HAP-1 (cell line): Measurements from ENCODE around the gene CAPN11.
"Not testable (repeated sequence)": the region's sequence is repeated elsewhere in the genome, so short reads cannot be mapped to it uniquely, and the experiment has no call there.

Source experiments
- DNase-seq, 2 experiments: peaks; one replicate each; pipeline ENCODE4 v3.0.0-alpha.2; 2016 to 2020; ENCODE audit warnings: low spot score in 2 of 2
- H3K27me3 ChIP-seq: fragments of 250-450 bp; sonication (Bioruptor Pico); 2 replicates; pipeline ENCODE4 v1.5.1; 2020; ENCODE audit warnings: low read depth, mild to moderate bottlenecking, moderate library complexity
- H3K36me3 ChIP-seq: fragments of 250-450 bp; sonication (Bioruptor Pico); replicated peaks from 2 replicates; pipeline ENCODE4 v1.5.1; 2020; ENCODE audit warnings: mild to moderate bottlenecking
- H3K4me1 ChIP-seq: fragments of 250-450 bp; sonication (Bioruptor Pico); 2 replicates; pipeline ENCODE4 v1.5.1; 2020; ENCODE audit warnings: mild to moderate bottlenecking
- H3K4me3 ChIP-seq: fragments of 250-450 bp; sonication (Bioruptor Pico); 2 replicates; pipeline ENCODE4 v1.5.1; 2020; ENCODE audit warnings: mild to moderate bottlenecking, moderate library complexity
- H3K9me3 ChIP-seq: fragments of 250-450 bp; sonication (Bioruptor Pico); 2 replicates; pipeline ENCODE4 v1.5.1; 2020; ENCODE audit warnings: mild to moderate bottlenecking, moderate library complexity
- in situ Hi-C: fragments of 300-500 bp; cut with MboI; formaldehyde crosslinking; loops from 3 replicates; pipeline ENCODE4 v1.14.3; 2020; ENCODE audit warnings: low sequenced_read_pairs, inconsistent platforms, mixed read lengths

Gene CAPN11

DNA sequence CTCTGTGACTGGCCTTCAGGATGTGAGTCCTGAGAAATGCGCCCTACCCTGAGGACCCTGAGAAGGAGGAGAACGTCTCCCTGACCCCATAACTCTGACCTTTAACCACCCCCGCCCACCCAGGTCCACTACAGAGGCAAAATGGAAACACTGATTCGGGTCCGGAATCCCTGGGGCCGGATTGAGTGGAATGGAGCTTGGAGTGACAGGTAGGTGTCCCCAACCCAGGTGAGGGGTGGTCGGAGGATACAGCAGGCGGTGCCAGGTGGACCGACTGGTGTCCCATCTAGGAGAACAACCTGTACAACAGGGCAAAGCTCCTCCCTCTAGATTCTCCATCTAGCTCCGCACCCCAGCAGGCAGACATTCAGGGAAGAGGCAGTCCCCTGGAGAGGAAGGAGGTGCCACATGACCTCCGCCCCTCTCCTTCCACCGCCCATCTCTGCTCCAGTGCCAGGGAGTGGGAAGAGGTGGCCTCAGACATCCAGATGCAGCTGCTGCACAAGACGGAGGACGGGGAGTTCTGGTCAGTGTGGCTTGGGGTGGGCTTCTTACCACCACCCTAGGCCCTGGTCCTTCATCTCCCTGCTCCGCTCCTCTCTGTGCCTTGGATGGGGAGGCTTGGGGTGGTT is 17.6 kb downstream of the CAPN11 start:
- DNase-seq: no peak
- Histone ChIP-seq H3K27me3 (no peaks in the 10 kb centered on the region), H3K4me1 (no peaks in the 10 kb centered on the region), H3K4me3 (no peak overlapping the region), H3K9me3 (no peaks in the 10 kb centered on the region), H3K36me3 (no peaks in the 10 kb centered on the region)
- in situ Hi-C loops: no loop called here

DNA sequence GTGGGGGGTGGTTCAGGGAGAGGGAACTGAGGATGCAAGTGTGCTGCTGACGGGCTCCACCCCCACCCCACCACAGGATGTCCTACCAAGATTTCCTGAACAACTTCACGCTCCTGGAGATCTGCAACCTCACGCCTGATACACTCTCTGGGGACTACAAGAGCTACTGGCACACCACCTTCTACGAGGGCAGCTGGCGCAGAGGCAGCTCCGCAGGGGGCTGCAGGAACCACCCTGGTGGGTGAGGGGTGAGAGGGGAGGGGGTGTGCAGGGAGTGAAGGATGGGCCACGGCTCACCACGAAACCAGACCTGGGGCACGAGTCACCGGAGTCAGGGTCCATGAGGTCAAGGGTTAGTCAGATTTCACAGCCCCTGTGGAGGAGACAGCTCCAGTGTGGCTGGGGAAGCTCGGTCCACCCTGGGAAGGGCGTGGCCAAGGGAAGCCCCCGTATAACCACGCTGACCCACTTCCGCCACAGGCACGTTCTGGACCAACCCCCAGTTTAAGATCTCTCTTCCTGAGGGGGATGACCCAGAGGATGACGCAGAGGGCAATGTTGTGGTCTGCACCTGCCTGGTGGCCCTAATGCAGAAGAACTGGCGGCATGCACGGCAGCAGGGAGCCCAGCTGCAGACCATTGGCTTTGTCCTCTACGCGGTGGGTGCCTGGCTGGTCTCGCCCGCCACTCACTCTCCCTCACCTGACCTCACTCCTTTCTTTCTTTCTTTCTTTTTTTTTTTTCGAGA is 18.3 kb downstream of the CAPN11 start:
- Histone ChIP-seq H3K27me3 (no peaks in the 10 kb centered on the region), H3K4me3 (no peak overlapping the region), H3K4me1 (no peaks in the 10 kb centered on the region), H3K36me3 (no peaks in the 10 kb centered on the region), H3K9me3 (no peaks in the 10 kb centered on the region)
- in situ Hi-C loops: no loop called here
- DNase-seq: no peak

DNA sequence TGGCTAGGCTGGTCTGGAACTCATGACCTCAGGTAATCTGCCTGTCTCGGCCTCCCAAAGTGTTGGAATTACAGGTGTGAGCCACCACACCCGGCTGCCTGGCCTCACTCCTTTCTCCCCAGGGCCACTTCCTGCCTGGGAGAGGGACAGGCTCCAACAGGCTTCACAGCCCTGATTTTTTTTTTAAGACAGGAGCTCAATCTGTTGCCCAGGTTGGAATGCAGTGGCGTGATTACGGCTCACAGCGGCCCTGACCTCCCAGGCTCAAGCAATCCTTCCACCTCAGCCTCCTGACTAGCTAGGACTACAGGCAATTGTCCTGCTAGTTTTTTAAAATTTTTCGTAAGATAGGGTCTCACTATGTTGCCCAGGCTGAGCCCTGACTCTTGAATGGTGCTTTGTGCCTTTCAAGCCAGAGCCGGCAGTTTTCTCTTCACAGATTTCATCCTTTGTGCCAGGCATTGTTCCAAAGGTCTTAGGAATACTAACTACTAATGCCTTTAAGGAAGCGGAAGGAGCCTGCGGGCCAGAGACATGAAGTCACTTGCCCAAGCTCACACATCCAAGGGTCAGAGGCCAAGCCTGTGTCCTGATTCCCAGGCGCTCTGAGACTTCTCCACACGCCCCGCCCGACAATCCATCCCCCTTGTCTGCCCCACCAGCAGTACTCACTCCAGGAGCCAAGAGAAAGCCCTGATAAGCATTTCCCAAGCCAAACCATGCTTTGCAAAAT is 19.2 kb downstream of the CAPN11 start:
- Histone ChIP-seq H3K9me3 (no peaks in the 10 kb centered on the region), H3K27me3 (no peaks in the 10 kb centered on the region), H3K4me3 (no peak overlapping the region), H3K36me3 (no peaks in the 10 kb centered on the region), H3K4me1 (no peaks in the 10 kb centered on the region)
- in situ Hi-C loops: no loop called here
- no peak for DNase-seq

DNA sequence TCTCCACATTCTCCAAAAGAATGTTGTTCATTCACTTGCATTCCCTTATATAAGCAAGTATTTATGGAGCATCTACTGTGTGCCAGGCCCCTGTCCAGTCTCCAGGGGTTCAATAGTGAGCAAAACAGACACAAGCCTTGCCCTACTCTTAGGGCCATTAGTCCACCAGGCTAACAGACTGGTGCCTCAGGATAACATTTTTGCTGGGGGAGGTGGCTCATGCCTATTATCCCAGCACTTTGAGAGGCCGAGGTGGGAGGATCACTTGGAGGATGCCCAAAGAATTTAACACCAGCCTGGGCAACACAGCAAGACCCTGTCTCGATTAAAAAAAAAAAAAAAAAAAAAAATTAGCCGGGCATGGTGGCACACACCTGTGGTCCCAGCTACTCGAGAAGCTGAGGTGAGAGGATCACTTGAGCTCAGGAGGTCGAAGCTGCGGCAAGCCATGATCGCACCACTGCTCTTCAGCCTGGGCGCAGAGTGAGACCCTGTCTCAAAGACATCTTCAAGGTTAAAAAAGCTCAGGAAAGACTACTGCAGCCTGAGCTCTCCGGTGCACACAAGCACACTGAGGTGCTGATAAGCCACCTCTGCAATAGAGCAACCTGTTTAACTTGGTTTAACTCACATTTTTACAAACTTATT is 19.9 kb downstream of the CAPN11 start:
- in situ Hi-C loops: no loop called here

DNA sequence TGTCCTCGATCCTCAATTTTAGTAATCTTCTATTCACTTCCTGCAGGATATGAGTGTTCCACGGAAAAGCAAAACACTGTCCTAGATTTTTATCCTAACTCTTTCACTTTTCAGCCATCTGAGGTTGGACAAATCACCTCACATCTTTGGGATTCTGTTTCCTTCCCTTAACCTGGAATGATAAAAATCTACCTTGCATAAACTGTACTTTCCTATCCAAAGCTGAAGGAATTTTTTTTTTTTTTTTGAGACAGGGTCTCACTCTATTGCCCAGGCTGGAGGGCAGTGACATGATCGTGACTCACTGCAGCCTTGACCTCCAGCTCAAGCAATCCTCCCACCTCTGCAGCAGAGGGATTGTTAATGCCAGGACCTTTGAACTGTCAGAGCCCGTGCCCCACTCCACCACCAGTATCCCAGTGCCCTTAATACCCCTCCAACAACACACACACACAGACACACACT is 20.5 kb downstream of the CAPN11 start:
- Histone ChIP-seq H3K36me3 (no peaks in the 10 kb centered on the region), H3K9me3 (no peaks in the 10 kb centered on the region), H3K27me3 (no peaks in the 10 kb centered on the region), H3K4me1 (no peaks in the 10 kb centered on the region), H3K4me3 (no peak overlapping the region)
- in situ Hi-C loops: no loop called here
- no peak for DNase-seq

More for the DNA sequence above, 19.9 kb downstream of the CAPN11 start:
- no peak for DNase-seq
- Histone ChIP-seq H3K4me3 (no peak overlapping the region), H3K36me3 (no peaks in the 10 kb centered on the region), H3K9me3 (no peaks in the 10 kb centered on the region), H3K4me1 (no peaks in the 10 kb centered on the region), H3K27me3 (no peaks in the 10 kb centered on the region)

DNA sequence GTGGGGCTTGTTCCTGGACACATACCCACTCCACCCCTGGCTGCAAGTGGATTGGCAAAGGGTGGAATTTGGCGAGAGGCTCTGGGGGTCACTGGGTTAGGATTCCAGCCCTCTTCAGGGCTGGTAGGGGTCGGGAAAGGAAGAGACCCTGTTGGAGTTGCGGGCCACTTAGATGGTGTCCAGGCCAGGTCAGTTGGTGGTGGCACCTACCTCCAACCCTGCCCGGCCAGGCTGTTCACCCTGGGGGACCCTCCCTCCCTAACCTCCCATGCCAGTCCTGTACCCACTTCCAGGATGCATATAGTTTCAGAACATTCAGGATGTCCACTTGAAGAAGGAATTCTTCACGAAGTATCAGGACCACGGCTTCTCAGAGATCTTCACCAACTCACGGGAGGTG is 21.0 kb downstream of the CAPN11 start:
- no peaks in the 10 kb centered on the region for H3K9me3 ChIP-seq
- no peak for DNase-seq
- in situ Hi-C loops: no loop called here
- H3K4me3 ChIP-seq: no peak overlapping the region
- no peaks in the 10 kb centered on the region; the same call in 1 of the 2 replicates for H3K27me3 ChIP-seq
- no peaks in the 10 kb centered on the region for H3K4me1 ChIP-seq
- H3K36me3 ChIP-seq: no peaks in the 10 kb centered on the region

DNA sequence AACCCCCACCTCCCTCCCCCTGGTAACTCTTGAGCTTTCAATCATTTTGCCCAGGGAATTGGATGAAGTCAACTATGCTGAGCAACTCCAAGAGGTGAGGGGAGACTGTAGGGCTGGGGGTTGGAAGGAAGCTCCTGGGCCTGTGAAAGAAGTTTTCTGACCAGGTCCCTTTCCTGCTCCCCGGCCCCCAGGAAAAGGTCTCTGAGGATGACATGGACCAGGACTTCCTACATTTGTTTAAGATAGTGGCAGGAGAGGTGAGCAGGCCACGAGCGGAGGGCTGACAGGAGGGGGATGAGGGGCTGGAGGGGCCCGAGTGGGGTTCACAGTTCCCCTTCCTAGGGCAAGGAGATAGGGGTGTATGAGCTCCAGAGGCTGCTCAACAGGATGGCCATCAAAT is 21.8 kb downstream of the CAPN11 start:
- no peak for DNase-seq
- H3K4me1 ChIP-seq: no peaks in the 10 kb centered on the region
- peaks cover 3% of the 10 kb centered on the region; the same call in 1 of the 2 replicates for H3K27me3 ChIP-seq
- H3K36me3 ChIP-seq: no peaks in the 10 kb centered on the region
- in situ Hi-C loops: no loop called here
- no peaks in the 10 kb centered on the region for H3K9me3 ChIP-seq
- no peak overlapping the region for H3K4me3 ChIP-seq

DNA sequence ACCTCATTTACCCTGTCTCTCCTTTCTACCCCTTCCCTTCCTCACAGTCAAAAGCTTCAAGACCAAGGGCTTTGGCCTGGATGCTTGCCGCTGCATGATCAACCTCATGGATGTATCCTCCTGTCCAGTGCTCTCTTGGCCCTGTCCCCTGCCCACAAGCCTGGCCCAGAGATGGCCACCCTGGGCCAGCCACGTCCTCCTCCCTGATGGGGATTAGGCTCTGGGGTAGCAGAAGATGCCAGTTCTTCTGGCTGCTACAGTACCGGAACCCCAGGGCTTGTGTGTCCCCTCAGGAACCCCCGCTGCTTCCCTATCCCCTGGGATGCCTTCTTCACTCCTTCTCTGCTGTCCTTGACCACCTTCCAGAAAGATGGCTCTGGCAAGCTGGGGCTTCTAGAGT is 22.3 kb downstream of the CAPN11 start:
- Histone ChIP-seq H3K9me3 (no peaks in the 10 kb centered on the region), H3K4me1 (no peaks in the 10 kb centered on the region), H3K4me3 (no peak overlapping the region), H3K36me3 (no peaks in the 10 kb centered on the region), H3K27me3 (peaks cover 3% of the 10 kb centered on the region; the same call in 1 of the 2 replicates)
- no peak for DNase-seq
- in situ Hi-C loops: no loop called here

DNA sequence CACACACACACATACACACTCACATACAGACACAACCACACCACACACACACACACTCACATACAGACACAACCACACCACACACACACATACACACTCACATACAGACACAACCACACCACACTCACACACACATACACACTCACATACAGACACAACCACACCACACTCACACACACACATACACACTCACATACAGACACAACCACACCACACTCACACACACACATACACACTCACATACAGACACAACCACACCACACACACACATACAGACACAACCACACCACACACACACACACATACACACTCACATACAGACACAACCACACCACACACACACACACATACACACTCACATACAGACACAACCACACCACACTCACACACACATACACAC is 23.2 kb downstream of the CAPN11 start:
- in situ Hi-C loops, DNase-seq, H3K27me3 ChIP-seq, H3K9me3 ChIP-seq, H3K4me1 ChIP-seq, H3K4me3 ChIP-seq, H3K36me3 ChIP-seq: not testable (repeated sequence)

DNA sequence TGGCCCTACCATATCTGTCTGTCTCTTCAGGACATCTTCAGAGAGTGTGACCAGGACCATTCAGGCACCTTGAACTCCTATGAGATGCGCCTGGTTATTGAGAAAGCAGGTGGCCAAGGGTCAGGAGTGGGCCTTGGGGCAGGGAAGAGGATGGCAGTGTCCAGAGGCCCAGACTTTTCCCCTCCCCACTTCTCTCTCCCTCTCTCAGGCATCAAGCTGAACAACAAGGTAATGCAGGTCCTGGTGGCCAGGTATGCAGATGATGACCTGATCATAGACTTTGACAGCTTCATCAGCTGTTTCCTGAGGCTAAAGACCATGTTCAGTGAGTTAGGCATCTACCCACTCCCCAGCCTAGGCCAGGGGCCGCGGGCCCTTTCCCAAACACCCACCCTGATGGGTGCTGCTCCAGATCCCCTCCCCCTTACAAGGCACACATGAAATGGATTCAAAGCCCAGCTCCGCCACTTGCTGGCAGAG is 24.3 kb downstream of the CAPN11 start:
- in situ Hi-C loops: no loop called here

DNA sequence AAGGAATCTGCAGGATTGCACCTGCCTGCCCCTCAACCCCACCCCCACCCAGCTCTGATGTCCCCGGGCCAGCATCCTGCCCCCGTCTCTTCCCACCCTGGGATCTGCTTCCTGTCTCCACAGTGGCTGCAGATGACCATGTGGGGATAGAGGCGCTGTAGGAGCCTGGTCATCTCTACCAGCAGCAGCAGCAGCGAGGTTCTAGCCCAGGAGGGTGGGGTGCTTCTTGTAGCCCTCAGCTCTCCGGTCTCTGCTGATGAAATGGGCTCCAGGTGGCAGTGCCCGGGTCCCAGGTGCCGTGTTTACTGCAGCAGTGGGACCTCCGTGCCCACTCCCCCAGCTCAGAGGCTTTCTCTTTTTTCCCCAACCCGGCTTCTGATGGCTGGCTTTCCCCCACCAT is 25.2 kb downstream of the CAPN11 start:
- Histone ChIP-seq H3K4me1 (no peaks in the 10 kb centered on the region), H3K27me3 (peaks cover 3% of the 10 kb centered on the region; the same call in 1 of the 2 replicates), H3K36me3 (no peaks in the 10 kb centered on the region), H3K4me3 (no peak overlapping the region), H3K9me3 (no peaks in the 10 kb centered on the region)
- DNase-seq: no peak
- in situ Hi-C loops: no loop called here

More for the DNA sequence above, 24.3 kb downstream of the CAPN11 start:
- Histone ChIP-seq H3K4me3 (no peak overlapping the region), H3K27me3 (peaks cover 3% of the 10 kb centered on the region; the same call in 1 of the 2 replicates), H3K4me1 (no peaks in the 10 kb centered on the region), H3K36me3 (no peaks in the 10 kb centered on the region), H3K9me3 (no peaks in the 10 kb centered on the region)
- no peak for DNase-seq

DNA sequence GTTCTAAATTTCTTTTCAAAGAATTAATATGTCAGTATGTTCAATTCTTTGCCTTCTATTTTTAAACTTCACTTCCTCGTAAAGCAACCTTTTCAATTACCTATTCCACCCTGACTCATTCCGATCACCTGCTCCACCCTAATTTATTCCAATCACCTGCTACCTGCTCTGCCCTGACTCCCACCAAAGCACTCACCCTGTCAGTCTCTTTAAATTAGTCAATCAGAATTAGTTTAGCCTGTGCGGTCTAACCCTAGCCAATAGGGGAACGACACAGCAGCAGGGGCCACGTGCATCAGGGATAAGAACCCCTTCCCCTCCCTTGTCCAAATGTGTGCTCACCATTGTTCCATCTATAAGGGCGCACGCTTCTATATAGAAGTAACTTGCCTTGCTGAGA is 26.7 kb downstream of the CAPN11 start:
- DNase-seq, H3K9me3 ChIP-seq, H3K4me1 ChIP-seq, H3K36me3 ChIP-seq, H3K27me3 ChIP-seq, in situ Hi-C loops, H3K4me3 ChIP-seq: not testable (repeated sequence)

DNA sequence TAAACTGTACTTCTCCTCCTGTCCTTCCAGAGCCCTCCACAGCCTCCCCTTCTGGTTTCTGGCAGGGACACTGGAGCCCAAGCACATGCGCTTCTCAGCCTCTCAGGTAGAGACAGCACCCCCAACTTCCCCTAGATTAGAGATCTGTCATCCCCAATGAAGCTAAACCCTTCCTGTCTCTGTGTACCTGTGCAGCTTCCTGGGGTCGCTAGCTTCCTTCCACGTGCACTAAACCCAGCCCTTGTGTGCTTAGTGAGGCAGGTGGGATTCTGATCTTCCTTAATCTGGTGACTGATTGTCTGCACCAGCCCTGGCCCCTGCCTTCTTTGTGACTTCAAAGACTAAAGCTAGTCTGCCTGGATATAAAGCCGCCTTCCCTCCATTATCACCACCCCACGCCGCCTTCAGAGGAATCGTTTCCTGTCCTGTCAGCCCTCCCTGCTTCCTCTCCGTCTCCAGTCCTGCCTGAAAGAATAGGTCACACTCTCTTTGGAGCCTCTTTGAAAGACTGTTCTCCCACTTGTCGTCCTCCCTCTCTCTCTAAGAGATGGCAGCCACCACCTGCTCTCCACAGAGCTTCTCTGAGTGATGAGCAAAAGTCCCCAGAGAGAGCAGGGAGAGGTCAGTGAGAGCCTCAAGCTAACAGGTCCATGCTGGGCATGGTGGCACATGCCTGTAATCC is 27.5 kb downstream of the CAPN11 start:
- peaks cover 3% of the 10 kb centered on the region; the same call in 1 of the 2 replicates for H3K27me3 ChIP-seq
- no peak for DNase-seq
- H3K9me3 ChIP-seq: no peaks in the 10 kb centered on the region
- H3K36me3 ChIP-seq: no peaks in the 10 kb centered on the region
- no peak overlapping the region for H3K4me3 ChIP-seq
- H3K4me1 ChIP-seq: no peaks in the 10 kb centered on the region
- in situ Hi-C loops: no loop called here
